Tibial nerve (tissue), 4 donors: ENCODE results near the gene DEK.

Experiments used
- EP300 ChIP-seq, 2 donors: sonication (generic); formaldehyde crosslinking; IDR thresholded peaks; one replicate each; pipeline ENCODE4 v1.6.1; 2017; ENCODE audit warnings: antibody characterized with exemption in 2 of 2, mild to moderate bottlenecking in 1 of 2
- POLR2A ChIP-seq, 2 donors: fragments of 450-650 bp; IDR thresholded peaks; one replicate each; pipeline ENCODE4 v1.6.1; 2017; ENCODE audit warnings: antibody characterized with exemption in 2 of 2, mild to moderate bottlenecking in 2 of 2, moderate library complexity in 2 of 2
- TF ChIP-seq, protein P1 (sequence below), 5 experiments: fragments of 200-600 bp in 3 of 5; fragments of 450-650 bp in 2 of 5; sonication (generic) in 3 of 5; IDR thresholded peaks; one replicate each; pipeline ENCODE4 v1.5.1; 2016 to 2019; ENCODE audit warnings: antibody characterized with exemption in 5 of 5, mild to moderate bottlenecking in 3 of 5, moderate library complexity in 2 of 5

GRCh38 chr6:18312368-18312767, 48.0 kb upstream of the DEK start:
- TF ChIP-seq, protein P1, sequence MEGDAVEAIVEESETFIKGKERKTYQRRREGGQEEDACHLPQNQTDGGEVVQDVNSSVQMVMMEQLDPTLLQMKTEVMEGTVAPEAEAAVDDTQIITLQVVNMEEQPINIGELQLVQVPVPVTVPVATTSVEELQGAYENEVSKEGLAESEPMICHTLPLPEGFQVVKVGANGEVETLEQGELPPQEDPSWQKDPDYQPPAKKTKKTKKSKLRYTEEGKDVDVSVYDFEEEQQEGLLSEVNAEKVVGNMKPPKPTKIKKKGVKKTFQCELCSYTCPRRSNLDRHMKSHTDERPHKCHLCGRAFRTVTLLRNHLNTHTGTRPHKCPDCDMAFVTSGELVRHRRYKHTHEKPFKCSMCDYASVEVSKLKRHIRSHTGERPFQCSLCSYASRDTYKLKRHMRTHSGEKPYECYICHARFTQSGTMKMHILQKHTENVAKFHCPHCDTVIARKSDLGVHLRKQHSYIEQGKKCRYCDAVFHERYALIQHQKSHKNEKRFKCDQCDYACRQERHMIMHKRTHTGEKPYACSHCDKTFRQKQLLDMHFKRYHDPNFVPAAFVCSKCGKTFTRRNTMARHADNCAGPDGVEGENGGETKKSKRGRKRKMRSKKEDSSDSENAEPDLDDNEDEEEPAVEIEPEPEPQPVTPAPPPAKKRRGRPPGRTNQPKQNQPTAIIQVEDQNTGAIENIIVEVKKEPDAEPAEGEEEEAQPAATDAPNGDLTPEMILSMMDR (IDR thresholded peaks at IDR 0.05), result no peak
- TF ChIP-seq EP300 (IDR thresholded peaks at IDR 0.05) (no peak), POLR2A (IDR thresholded peaks at IDR 0.05) (no peak)
